ENCODE data around the gene APOL1.
"Not testable (repeated sequence)": the region's sequence is repeated elsewhere in the genome, so short reads cannot be mapped to it uniquely, and the experiment has no call there.

The APOL1 gene

GRCh38 chr22:36227806-36228205, 25.1 kb upstream of the APOL1 start:
- TF ChIP-seq ZFX (IDR thresholded peaks at IDR 0.05; ENCODE audit: borderline replicate concordance) (no peak), CTCF (IDR thresholded peaks at IDR 0.05) (no peak)
- no peak overlapping the region for H3K27ac ChIP-seq

GRCh38 chr22:36228369-36228768, 24.6 kb upstream of the APOL1 start:
- not testable (repeated sequence) for H3K27ac ChIP-seq

- H3K27ac ChIP-seq: no peak overlapping the region
- TF ChIP-seq ZFX (IDR thresholded peaks at IDR 0.05; ENCODE audit: borderline replicate concordance) (no peak), CTCF (IDR thresholded peaks at IDR 0.05) (no peak)
Measured at GRCh38 chr22:36228944-36229343, 24.0 kb upstream of the APOL1 start.

- not testable (repeated sequence) for H3K27ac ChIP-seq
Measured at GRCh38 chr22:36229649-36230048, 23.3 kb upstream of the APOL1 start.

DNA sequence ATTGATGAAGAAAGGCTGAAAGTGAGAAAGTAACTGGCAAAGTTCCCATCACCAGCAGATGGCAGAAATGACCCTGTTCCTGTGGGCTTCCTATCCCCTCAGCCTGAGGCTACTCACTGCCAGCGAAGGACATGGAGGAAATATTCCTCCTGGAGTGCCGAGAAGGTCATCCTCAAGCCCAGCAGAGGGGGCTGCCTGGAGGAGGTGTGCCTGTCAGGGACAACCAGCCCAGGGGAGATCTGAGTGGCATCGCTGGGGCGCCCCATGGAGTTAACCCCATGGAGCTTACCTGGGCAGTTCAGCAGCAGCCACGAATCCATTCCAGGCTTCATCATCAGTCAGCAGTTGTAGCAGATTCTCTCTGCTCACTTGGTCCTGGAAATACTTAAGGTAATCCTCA, 21.9 kb upstream of the APOL1 start:
- H3K27ac ChIP-seq: not testable (repeated sequence)

DNA sequence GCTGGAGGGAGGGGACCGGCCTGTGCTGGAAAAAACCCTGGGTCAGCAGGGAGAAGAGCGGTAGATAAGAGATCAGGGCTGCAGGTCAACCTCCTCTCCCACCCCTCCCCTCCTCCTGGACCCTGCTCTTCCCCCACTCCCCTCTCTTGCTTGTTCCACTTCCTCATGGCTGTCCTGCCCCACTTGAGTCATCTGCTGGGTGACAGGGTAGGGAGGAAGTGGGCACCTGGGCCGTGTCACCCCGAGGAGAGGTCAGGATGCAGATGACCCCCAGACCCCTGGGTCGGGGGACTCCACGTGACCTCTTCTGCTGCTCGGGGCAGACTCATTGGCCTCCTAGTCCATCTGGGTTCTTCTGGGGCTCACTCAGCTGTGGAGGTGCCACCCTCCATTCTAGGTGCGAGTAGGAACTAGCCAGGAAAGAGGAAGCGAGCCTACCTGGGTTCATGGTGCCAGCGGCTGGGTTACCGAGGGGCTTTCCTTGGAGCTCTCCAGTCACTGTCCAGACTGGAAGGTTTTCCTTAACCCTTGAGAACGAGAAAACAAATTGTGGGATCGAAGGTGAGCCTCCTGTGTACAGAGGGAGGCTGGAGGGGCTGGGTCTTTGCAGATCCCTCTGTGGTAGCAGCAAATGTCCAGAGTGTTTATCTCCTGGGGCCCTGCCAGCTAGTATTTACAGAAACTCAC, 20.1 kb upstream of the APOL1 start:
- no peak overlapping the region for H3K27ac ChIP-seq
- no peak for TF ChIP-seq CTCF (IDR thresholded peaks at IDR 0.05)
- TF ChIP-seq ZFX (IDR thresholded peaks at IDR 0.05; ENCODE audit: borderline replicate concordance): no peak

DNA sequence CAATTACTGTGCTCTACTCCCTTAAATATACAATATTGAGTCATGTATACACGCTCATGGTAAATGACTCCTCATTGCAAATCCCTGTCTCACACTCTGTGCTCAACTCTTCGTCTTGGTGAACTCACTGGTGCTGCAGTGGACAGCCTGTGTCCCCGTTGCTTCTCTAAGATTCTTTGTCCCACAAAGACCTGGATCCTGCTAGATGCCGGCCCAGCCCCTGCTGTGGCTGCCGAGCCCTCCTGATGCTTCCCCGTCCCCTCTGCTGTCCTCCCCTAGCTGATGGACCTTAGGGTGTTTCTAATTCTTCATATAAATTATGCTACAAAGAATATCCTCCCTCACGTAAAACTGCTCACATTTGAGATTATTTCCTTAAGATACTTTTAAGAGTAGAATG, 19.1 kb upstream of the APOL1 start:
- TF ChIP-seq ZFX (IDR thresholded peaks at IDR 0.05; ENCODE audit: borderline replicate concordance) (no peak), CTCF (IDR thresholded peaks at IDR 0.05) (no peak)
- no peak overlapping the region for H3K27ac ChIP-seq

- TF ChIP-seq ZFX (IDR thresholded peaks at IDR 0.05; ENCODE audit: borderline replicate concordance): no peak
- no peak for TF ChIP-seq CTCF (IDR thresholded peaks at IDR 0.05)
- H3K27ac ChIP-seq: no peak overlapping the region
Measured at GRCh38 chr22:36234213-36234612, 18.7 kb upstream of the APOL1 start.

GRCh38 chr22:36234919-36235318, 18.0 kb upstream of the APOL1 start:
- TF ChIP-seq ZFX (IDR thresholded peaks at IDR 0.05; ENCODE audit: borderline replicate concordance) (no peak), CTCF (IDR thresholded peaks at IDR 0.05) (no peak)
- no peak overlapping the region for H3K27ac ChIP-seq

Data from 22Rv1 (cell line).